SK-MEL-5 (cell line): Measurements from ENCODE around the gene TKTL1. TPM values are rescaled to one million over a fixed set of nuclear protein-coding genes. Genes with fewer than 3 reads are reported as not detected.
A peak's percentile ranks its signal among the peaks of the same experiment; 100 is the strongest.
"Not testable (repeated sequence)": the region's sequence is repeated elsewhere in the genome, so short reads cannot be mapped to it uniquely, and the experiment has no call there.

Source experiments
- DNase-seq: peaks from one replicate; pipeline ENCODE4 v3.0.0-alpha.2; 2016; ENCODE audit warnings: low read depth, low spot score
- in situ Hi-C: cut with HindIII; loops from 2 replicates; pipeline ENCODE4 v1.10.0; 2016; ENCODE audit warnings: low sequenced_read_pairs, high pct_unique_total_duplicates, low pct_unique_long_range_greater_than_20kb
- polyA plus RNA-seq, 2 experiments: library from polyadenylated mRNA; depleted of rRNA; stranded (reverse); fragments of >200 nt; gene quantifications; 2 replicates each; pipeline ENCODE4 v1.2.3, GENCODE V29; 2015
- total RNA-seq: library from RNA; depleted of rRNA; stranded (reverse); fragments of >200 nt; shearing (Covaris generic); gene quantifications from 2 replicates; pipeline ENCODE4 v1.2.3, GENCODE V29; 2014; rRNA removed

Gene TKTL1, protein sequence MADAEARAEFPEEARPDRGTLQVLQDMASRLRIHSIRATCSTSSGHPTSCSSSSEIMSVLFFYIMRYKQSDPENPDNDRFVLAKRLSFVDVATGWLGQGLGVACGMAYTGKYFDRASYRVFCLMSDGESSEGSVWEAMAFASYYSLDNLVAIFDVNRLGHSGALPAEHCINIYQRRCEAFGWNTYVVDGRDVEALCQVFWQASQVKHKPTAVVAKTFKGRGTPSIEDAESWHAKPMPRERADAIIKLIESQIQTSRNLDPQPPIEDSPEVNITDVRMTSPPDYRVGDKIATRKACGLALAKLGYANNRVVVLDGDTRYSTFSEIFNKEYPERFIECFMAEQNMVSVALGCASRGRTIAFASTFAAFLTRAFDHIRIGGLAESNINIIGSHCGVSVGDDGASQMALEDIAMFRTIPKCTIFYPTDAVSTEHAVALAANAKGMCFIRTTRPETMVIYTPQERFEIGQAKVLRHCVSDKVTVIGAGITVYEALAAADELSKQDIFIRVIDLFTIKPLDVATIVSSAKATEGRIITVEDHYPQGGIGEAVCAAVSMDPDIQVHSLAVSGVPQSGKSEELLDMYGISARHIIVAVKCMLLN
- 0.42 TPM in 1 of 2 replicates, not detected in the other for total RNA-seq
- polyA plus RNA-seq (2015; cell fraction: cytosol; rRNA removed) = 0.07 and 0.27 TPM in 2 replicates
- 0.44 and 0.73 TPM in 2 replicates for polyA plus RNA-seq (2015; cell fraction: nucleus; rRNA removed)

DNA sequence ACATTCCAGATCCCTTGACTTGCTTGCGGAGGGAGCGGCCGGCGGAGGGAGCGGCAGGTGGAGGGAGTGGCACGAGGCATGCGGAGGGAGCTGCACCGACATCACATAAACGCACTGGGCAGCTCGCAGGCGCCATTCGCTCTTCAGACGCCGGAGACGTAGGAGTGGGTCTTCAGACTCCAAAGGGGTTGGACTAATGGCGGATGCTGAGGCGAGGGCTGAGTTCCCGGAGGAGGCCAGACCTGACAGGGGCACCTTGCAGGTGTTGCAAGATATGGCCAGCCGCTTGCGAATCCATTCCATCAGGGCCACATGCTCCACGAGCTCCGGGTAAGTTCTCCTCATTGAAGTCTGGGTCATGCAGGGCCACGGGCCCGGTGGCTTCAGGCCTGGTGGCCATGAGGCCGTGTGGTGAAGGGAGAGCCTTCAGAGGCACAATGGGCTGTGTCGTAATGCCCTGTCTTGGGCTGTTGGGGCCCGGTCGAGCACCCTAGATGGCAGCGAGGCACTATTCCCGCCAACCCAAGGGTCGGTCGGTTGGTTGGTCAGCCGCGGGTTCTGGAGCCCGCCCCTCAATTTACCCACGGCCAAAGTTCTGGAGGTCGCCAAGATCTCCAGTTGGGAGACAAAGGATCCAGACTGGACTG is at the start of gene TKTL1:
TSS of gene TKTL1 (plus strand) at position 132 of the 647 bp plus-strand sequence. CDS start at position 197, 65 bp downstream.
- in situ Hi-C loops = no loop called here

DNA sequence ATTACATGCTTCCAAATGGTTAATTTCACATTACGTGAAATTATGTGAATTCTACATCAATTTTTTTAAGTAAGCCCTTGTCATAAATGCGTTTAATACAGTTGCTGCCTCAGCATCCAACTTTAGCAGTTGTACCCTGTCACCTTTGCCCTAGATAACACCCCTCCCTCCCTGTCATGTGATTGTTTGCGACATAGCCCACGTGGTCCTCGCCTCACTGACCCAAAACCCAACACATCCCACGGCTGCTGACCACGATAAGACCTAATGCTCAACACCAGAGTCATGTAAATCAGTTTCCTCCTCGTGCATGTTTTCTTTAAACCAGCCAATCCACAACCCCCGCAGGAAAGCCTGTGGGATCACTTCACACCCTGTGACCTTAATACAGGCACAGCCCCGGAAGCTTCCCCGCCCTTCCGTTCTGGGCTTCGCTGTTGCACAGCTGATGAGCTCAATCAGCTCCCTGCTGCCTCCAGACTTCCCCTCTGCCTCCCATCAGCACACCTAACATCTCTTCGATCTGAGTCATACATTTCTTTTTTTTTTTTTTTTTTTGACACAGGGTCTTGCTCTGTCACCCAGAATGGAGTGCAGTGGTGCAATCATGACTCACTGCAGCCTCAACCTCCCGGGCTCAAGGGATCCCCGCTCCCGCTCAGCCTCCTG is 48.1 kb upstream of the TKTL1 start:
- in situ Hi-C loops = not testable (repeated sequence)

More for the DNA sequence above, at the start of gene TKTL1:
- DNase-seq = no peak

DNA sequence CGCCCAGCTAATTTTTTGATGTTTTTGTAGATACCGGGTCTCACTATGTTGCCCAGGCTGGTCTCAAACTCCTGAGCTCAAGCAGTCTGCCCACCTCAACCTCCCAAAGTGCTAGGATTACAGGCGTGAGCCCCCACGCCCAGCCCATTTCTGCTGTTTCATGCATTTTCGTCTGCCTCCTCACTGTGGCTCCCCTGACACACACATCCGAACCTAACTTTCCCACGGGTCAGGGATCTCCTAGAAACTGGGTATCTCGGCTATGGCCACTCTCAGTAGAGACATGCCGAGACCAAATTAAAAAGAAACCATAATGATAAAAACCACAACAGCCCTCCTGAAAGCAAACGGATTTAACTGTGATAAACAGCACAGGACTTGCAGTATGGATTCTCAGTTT is 47.5 kb upstream of the TKTL1 start:
- in situ Hi-C loops = not testable (repeated sequence)

More for the DNA sequence above, 48.1 kb upstream of the TKTL1 start:
- not testable (repeated sequence) for DNase-seq

DNA sequence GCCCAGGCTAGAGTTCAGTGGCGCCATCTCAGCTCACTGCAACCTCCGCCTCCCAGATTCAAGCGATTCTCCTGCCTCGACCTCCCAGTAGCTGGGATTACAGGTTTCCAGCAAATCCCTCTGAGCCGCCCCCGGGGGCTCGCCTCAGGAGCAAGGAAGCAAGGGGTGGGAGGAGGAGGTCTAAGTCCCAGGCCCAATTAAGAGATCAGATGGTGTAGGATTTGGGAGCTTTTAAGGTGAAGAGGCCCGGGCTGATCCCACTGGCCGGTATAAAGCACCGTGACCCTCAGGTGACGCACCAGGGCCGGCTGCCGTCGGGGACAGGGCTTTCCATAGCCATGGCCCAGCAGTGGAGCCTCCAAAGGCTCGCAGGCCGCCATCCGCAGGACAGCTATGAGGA is 38.3 kb upstream of the TKTL1 start, which contains the start of gene OPN1MW3:
TSS of gene OPN1MW3 (plus strand) at position 301 of the 400 bp plus-strand sequence. CDS start at position 339, 38 bp downstream.
- DNase-seq, in situ Hi-C loops: not testable (repeated sequence)

More for the DNA sequence above, 47.5 kb upstream of the TKTL1 start:
- DNase-seq = not testable (repeated sequence)

DNA sequence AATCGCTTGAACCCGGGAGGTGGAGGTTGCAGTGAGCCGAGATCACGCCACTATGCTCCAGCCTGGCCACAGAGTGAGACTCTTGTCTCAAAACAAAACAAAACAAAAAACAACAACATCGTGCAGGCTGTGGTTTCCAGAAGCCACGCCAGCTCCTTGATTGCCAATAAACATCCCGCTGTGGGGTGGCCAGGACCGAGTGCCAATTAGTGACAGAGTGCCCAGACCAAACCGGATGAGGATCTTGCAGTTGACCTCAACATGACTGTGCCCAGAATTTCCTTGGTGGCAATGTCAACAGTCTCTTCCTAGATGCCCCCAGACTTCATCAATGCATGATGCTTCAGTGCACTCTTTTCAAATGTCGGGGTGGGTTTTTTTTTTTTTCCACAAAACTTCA is 36.9 kb upstream of the TKTL1 start:
- DNase-seq, in situ Hi-C loops: not testable (repeated sequence)

DNA sequence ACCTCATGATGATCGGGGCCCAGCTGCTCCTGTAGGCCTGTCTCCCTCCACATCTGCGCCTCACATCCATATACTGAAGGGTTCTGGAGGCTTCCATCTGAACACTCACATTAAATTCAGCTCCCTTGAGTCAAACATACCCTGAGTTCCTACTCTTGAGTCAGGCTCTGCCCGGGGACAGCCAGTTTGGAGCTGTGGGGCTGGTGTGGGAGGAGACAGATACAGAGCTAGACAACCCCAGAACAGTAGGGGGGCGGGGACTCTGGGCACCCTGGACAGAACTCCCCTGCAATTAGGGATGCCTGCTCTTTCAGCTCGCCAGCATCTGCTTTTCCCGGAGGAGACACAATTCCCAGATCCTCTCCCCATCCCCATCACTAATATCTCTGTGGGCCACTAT is 32.5 kb upstream of the TKTL1 start:
- in situ Hi-C loops, DNase-seq: not testable (repeated sequence)

DNA sequence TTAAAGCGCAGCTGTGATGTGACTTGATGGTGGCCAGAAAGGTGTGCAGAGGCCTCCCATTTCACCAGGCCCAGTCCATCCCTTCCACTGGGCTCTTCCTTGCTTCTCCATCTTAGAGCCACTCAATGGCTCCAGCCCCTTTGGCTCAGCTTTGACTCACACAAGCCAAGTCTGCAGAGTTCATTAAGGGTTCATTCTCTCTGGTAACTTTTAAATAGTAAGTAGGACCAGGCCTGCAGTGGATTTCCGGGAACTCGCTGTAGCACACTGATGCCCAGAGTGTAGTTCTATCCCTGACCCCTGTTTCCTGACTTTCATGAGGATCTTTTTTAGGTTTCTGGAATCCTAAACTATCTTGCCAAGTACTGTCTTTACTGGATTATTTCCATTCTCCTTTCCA is 26.4 kb upstream of the TKTL1 start:
- DNase-seq, in situ Hi-C loops: not testable (repeated sequence)

DNA sequence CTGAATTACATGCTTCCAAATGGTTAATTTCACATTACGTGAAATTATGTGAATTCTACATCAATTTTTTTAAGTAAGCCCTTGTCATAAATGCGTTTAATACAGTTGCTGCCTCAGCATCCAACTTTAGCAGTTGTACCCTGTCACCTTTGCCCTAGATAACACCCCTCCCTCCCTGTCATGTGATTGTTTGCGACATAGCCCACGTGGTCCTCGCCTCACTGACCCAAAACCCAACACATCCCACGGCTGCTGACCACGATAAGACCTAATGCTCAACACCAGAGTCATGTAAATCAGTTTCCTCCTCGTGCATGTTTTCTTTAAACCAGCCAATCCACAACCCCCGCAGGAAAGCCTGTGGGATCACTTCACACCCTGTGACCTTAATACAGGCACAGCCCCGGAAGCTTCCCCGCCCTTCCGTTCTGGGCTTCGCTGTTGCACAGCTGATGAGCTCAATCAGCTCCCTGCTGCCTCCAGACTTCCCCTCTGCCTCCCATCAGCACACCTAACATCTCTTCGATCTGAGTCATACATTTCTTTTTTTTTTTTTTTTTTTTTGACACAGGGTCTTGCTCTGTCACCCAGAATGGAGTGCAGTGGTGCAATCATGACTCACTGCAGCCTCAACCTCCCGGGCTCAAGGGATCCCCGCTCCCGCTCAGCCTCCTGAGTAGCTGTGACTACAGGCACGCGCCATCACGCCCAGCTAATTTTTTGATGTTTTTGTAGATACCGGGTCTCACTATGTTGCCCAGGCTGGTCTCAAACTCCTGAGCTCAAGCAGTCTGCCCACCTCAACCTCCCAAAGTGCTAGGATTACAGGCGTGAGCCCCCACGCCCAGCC is 10.9 kb upstream of the TKTL1 start:
- DNase-seq, in situ Hi-C loops: not testable (repeated sequence)

DNA sequence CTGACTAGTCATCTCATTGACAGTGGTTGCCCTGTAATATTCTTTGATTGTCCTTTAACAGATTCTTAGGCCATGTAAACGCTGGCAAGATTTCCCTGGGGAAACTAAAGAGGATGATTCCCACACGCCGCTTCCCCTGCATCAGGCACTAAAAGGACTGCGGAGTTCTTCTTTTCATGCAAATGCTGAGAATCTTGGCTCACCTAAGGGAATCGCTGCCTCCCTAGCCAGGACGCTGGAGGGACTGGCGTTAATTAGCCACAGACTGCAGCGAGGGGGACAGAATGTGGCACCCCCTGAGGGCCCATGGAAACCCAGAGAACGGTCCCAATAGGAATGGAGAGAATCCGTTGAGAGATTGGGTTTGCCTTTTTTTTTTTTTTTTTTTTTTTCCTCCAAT is 9.2 kb upstream of the TKTL1 start:
- DNase-seq, in situ Hi-C loops: not testable (repeated sequence)

DNA sequence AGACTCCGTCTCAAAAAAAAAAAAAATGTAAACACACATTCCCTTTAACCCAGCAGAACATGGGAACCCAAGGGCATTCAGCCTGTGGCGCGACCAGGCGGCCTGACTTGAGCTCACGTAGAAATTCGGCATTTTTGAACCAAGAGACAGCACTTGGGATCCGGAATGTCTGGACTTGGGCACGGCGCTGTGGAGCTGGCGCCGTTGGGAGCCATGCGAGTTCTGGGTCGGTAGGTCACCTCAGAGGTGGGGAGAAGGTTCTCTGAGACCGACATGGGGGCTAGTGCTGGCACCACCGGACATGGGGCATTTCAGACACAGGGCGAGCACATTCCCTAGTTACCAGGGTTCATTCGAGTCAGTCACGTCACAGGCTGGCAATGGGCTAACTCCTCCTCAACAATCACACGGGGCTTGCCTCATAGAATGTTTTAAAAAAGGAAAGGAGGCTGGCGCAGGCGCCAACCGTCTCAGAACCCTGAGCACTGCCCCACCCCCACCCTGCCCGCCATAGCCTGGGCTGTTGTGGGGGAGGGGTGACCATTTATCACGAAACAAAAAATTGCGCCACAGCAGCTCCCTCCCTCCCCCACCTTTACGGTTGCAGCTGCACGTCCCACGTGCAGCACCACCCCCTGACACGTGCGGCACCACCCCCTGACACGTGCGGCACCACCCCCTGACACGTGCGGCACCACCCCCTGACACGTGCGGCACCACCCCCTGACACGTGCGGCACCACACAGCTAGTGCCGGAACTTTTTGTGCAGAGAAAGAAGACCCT is 612 bp upstream of the TKTL1 start, which contains the start of gene TEX28:
TSS of gene TEX28 (minus strand) at position 334 of the 784 bp plus-strand sequence. CDS start 3,007 bp downstream, outside the sequence.
- in situ Hi-C loops = no loop called here

DNA sequence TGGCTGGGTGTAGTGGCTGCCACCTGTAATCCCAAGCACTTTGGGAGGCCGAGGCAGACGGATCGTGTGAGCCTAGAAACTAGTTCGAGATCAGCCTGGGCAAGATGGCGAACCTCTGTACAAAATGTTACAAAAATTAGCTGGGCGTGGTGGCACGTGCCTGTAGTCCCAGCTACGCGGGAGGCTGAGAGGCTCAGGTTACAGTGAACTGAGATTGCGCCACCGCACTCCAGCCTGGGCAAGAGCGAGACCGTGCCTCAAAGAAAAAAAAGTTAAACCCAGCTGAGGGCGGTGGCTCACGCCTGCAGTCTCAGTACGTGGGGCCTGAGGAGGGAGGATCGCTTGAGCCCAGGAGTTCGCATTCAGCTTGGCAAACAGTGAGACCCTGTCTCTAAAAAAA is 1.1 kb downstream of the TKTL1 start:
- in situ Hi-C loops = no loop called here

More for the DNA sequence above, 612 bp upstream of the TKTL1 start, which contains the start of gene TEX28:
- DNase-seq = no peak

DNA sequence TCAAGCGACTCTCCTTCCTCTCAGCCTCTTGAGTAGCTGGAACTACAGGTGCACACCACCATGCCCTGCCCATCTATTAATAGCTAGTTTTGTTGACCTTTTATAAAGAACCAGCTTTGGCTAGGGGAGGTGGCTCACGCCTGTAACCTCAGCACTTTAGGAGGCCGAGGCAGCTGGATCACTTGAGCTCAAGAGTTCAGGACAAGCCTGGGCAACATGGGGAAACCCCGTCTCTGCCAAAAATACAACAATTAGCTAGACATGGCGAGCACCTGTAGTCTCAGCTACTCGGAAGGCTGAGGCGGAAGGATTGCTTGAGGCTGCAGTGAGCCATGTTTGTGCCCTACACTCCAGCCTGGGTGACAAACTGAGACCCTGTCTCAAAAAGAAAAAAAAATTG is 2.7 kb downstream of the TKTL1 start:
- no peak for DNase-seq
- in situ Hi-C loops = no loop called here

More for the DNA sequence above, 1.1 kb downstream of the TKTL1 start:
- DNase-seq = no peak

DNA sequence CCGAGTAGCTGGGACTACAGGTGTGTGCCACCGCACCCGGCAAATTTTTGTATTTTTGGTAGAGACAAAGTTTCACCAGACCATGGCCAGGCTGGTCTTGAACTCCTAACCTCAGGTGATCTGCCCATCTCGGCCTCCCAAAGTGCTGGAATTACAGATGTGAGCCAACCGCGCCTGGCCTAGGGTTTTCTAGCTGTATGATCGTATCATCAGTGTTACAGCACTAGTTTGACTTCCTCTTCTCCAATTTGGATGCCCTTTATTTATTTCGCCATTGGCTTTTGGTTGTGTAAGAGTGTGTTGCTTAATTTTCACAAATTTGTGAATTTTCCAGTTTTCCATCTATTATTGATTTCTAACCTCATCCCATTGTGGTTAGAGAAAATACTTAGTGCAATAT is 5.2 kb downstream of the TKTL1 start:
- DNase-seq = no peak
- in situ Hi-C loops = no loop called here

DNA sequence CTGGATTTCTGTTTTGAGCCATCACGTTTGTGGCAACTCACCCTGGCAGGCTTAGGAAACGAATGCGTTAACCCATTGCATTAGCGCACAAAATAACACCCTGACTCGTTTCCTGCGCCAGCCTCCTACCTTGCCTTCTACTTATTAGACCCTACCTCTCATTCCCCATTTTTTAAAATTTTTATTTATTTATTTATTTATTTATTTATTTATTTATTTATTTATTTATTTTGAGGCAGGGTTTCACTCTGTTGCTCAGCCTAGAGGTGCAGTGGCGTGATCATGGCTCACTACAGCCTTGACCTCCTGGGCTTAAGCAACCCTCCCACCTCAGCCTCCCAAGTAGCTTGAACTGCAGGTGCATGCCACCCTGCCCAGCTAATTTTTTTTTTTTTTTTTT is 7.4 kb downstream of the TKTL1 start:
- DNase-seq, in situ Hi-C loops: not testable (repeated sequence)

DNA sequence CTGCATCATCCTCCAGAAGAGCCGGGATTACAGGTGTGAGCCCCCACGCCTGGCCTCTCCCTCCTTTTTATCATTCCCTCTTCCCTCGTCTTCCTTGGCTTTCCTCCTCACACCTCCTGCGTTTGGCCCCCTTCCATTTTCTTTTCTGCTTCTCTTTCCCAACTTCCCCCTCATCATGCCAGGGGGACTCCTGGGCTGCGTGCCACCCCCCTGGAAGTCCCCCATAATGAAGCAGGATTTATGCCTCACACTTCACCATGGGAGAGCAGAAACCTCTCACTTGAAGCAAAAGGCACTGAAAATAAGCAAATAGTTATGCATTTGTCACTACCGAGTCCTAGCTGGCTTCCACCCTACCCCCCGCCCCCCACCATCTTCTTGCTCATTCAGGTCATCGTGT is 7.9 kb downstream of the TKTL1 start:
- no peak for DNase-seq
- in situ Hi-C loops = no loop called here

DNA sequence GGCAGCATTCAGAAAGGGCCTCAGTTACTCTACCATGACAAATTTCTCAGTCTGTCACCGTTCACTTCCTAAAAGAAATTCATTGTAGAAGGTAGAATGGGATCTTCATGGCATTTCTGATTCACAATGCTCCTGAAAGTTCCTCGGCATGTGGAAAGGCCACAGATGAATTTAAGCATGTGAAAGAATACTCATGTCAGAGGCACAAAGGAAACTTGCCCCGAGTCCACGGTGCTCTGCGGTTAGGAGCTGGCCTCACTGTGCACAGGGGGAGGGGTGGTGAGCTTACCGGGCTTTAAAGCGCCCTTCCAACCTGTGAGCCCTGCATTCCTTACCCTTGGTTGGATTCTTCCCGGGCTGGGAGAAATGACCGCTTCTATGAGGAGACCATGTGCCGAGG is 9.3 kb downstream of the TKTL1 start:
- peak; percentile 23 for DNase-seq
- in situ Hi-C loops = no loop called here
